IMR-90 (cell line): ENCODE measurements around the gene CLEC9A.

Source experiments
- CTCF ChIP-seq: conservative IDR thresholded peaks from 2 replicates; pipeline ENCODE4 v1.5.1; 2012; ENCODE audit warnings: mild to moderate bottlenecking, low read depth, low read length, improper control_type of control experiment
- POLR2A ChIP-seq: IDR thresholded peaks from 2 replicates; pipeline ENCODE4 v1.6.1; 2012; ENCODE audit warnings: mild to moderate bottlenecking, low read depth, low read length
- USF2 ChIP-seq: fragments of 150-350 bp; IDR thresholded peaks from 2 replicates; pipeline ENCODE4 v1.6.1; 2017; ENCODE audit warnings: mild to moderate bottlenecking, antibody characterized with exemption, low read length, low read depth

- TF ChIP-seq CTCF (no peak), POLR2A (no peak), USF2 (no peak)
These were observed at the start of gene CLEC9A for GRCh38 chr12:10030446-10030845.
